Measurements from ENCODE around the gene PPP1R9A.

- TF ChIP-seq CTCF (IDR thresholded peaks at IDR 0.05 in 4 of 5, conservative IDR thresholded peaks at IDR 0.05 in 1 of 5) (no peak), POLR2A (IDR thresholded peaks at IDR 0.05) (no peak)
Measured at GRCh38 chr7:95190515-95190914, 283.1 kb downstream of the PPP1R9A start.
